Endometrial microvascular endothelial cells (primary cell): ENCODE measurements around the gene DEPDC4. TPM values are rescaled to one million over a fixed set of nuclear protein-coding genes. Genes with fewer than 3 reads are reported as not detected.

Source experiments
- in situ Hi-C: cut with HindIII; loops from 2 replicates; pipeline ENCODE4 v1.10.0; 2017; ENCODE audit warnings: low sequenced_read_pairs, low pct_unique_long_range_greater_than_20kb; ENCODE audit errors: inconsistent ontology term
- total RNA-seq: library from RNA; depleted of rRNA; stranded (reverse); fragments of >200 nt; gene quantifications from one replicate; pipeline ENCODE4 v1.2.3, GENCODE V29; 2015; ENCODE audit errors: inconsistent ontology term

The DEPDC4 gene
- total RNA-seq, 1 donor from 2014 or later: not detected

- in situ Hi-C loops: no loop called here
These were observed 45.4 kb downstream of the DEPDC4 start for GRCh38 chr12:100221523-100221922.

- in situ Hi-C loops: no loop called here
These were observed 47.4 kb downstream of the DEPDC4 start for GRCh38 chr12:100219328-100220109.

- in situ Hi-C loops: no loop called here
These were observed 50.5 kb downstream of the DEPDC4 start for GRCh38 chr12:100216337-100216736.

- in situ Hi-C loops: no loop called here
These were observed 51.7 kb downstream of the DEPDC4 start for GRCh38 chr12:100215209-100215608.

GRCh38 chr12:100214518-100214917, 52.4 kb downstream of the DEPDC4 start:
- in situ Hi-C loops: no loop called here

- in situ Hi-C loops: no loop called here
These were observed 53.6 kb downstream of the DEPDC4 start for GRCh38 chr12:100213016-100213891.

GRCh38 chr12:100211698-100212097, 55.2 kb downstream of the DEPDC4 start:
- in situ Hi-C loops: no loop called here

GRCh38 chr12:100208834-100209233, 58.0 kb downstream of the DEPDC4 start:
- in situ Hi-C loops: no loop called here

GRCh38 chr12:100207311-100207710, 59.6 kb downstream of the DEPDC4 start:
- in situ Hi-C loops: no loop called here

GRCh38 chr12:100201604-100202423, 65.1 kb downstream of the DEPDC4 start:
- in situ Hi-C loops: no loop called here

- in situ Hi-C loops: no loop called here
These were observed 66.3 kb downstream of the DEPDC4 start, which contains the start of gene ACTR6 for GRCh38 chr12:100200463-100201181. ACTR6 (plus strand) TSS chr12:100200815; CDS start chr12:100200852, 37 bp downstream.

GRCh38 chr12:100199347-100200149, 67.3 kb downstream of the DEPDC4 start:
- in situ Hi-C loops: no loop called here

GRCh38 chr12:100199023-100199346, 67.9 kb downstream of the DEPDC4 start:
- in situ Hi-C loops: no loop called here

- in situ Hi-C loops: no loop called here
These were observed 69.4 kb downstream of the DEPDC4 start for GRCh38 chr12:100197486-100197885.

GRCh38 chr12:100193085-100193484, 73.8 kb downstream of the DEPDC4 start:
- in situ Hi-C loops: no loop called here
